H1 (cell line): ENCODE data around the gene ZNF423. TPM values are rescaled to one million over a fixed set of nuclear protein-coding genes. Genes with fewer than 3 reads are reported as not detected.

Source experiments
- ATF2 ChIP-seq: IDR thresholded peaks from 2 replicates; pipeline ENCODE4 v1.6.1; 2012; ENCODE audit warnings: low read length, inconsistent platforms
- CHD2 ChIP-seq: IDR thresholded peaks from 2 replicates; pipeline ENCODE4 v1.6.1; 2012; ENCODE audit warnings: low read length, improper control_type of control experiment
- CTBP2 ChIP-seq: IDR thresholded peaks from 2 replicates; pipeline ENCODE4 v1.7.0; 2011; ENCODE audit warnings: borderline replicate concordance, mild to moderate bottlenecking, moderate library complexity, mixed read lengths, low read length; ENCODE audit not compliant: insufficient read depth, insufficient read length
- CTCF ChIP-seq, 3 experiments: IDR thresholded peaks; 1 replicate in 2 of 3; 2 replicates in 1 of 3; pipeline versions ENCODE4 v1.5.1 to v1.6.1; 2011; ENCODE audit warnings: low read length in 3 of 3, mild to moderate bottlenecking in 3 of 3, inconsistent platforms in 2 of 3, low read depth in 1 of 3, moderate library complexity in 1 of 3; ENCODE audit not compliant: insufficient read depth in 1 of 3; ENCODE audit errors: control extremely low read depth in 1 of 3
- KDM1A ChIP-seq: fragments of 200-600, 300-600 bp; sonication (generic); IDR thresholded peaks from 2 replicates; pipeline ENCODE4 v1.7.1; 2016; ENCODE audit warnings: mild to moderate bottlenecking, low read length, borderline replicate concordance
- NANOG ChIP-seq: IDR thresholded peaks from 2 replicates; pipeline ENCODE4 v1.6.1; 2011; ENCODE audit warnings: low read length, low read depth, mild to moderate bottlenecking, inconsistent platforms; ENCODE audit not compliant: insufficient read depth, poor library complexity, severe bottlenecking
- RAD21 ChIP-seq, 2 experiments: IDR thresholded peaks in 1 of 2; conservative IDR thresholded peaks in 1 of 2; 2 replicates each; pipeline ENCODE4 v1.6.1; 2011; ENCODE audit warnings: low read depth in 2 of 2, low read length in 2 of 2, improper control_type of control experiment in 1 of 2, inconsistent platforms in 1 of 2, mild to moderate bottlenecking in 1 of 2, moderate library complexity in 1 of 2
- SP4 ChIP-seq: IDR thresholded peaks from 2 replicates; pipeline ENCODE4 v1.6.1; 2012; ENCODE audit warnings: low read length, inconsistent platforms
- SRF ChIP-seq: IDR thresholded peaks from 2 replicates; pipeline ENCODE4 v1.6.1; 2011; ENCODE audit warnings: mild to moderate bottlenecking, low read depth, low read length, moderate library complexity
- TCF12 ChIP-seq: IDR thresholded peaks from 2 replicates; pipeline ENCODE4 v1.6.1; 2011; ENCODE audit warnings: low read depth, mild to moderate bottlenecking, low read length
- TEAD4 ChIP-seq: IDR thresholded peaks from 2 replicates; pipeline ENCODE4 v1.6.1; 2012; ENCODE audit warnings: low read depth, low read length, inconsistent platforms, mixed read lengths
- polyA plus RNA-seq, 7 experiments: library from polyadenylated mRNA; depleted of rRNA in 3 of 7; stranded (reverse) in 5 of 7; unstranded in 2 of 7; fragments of >200 nt in 5 of 7; fragments of 200-250 nt in 2 of 7; gene quantifications; 1 replicate in 5 of 7; 2 replicates in 1 of 7; 4 replicates in 1 of 7; pipeline versions ENCODE4 v1.2.1 to v1.2.3, GENCODE V29; 2011 to 2013; ENCODE audit warnings: missing spikeins in 2 of 7, mixed read lengths in 2 of 7
- total RNA-seq: library from RNA; stranded (reverse); fragmentation: NEBNext Ultra II Directional; extraction: Animal tissue kit (Norgen Biotek cat#: 25700); gene quantifications from 2 replicates; pipeline ENCODE4 v1.2.1, GENCODE V29; 2021

The ZNF423 gene
- total and polyA plus RNA-seq, 2 of the 8 experiments (the other 6 are each of a cell fraction or from before 2014, with no cell fraction given) = 38.2 to 52.3 TPM

DNA sequence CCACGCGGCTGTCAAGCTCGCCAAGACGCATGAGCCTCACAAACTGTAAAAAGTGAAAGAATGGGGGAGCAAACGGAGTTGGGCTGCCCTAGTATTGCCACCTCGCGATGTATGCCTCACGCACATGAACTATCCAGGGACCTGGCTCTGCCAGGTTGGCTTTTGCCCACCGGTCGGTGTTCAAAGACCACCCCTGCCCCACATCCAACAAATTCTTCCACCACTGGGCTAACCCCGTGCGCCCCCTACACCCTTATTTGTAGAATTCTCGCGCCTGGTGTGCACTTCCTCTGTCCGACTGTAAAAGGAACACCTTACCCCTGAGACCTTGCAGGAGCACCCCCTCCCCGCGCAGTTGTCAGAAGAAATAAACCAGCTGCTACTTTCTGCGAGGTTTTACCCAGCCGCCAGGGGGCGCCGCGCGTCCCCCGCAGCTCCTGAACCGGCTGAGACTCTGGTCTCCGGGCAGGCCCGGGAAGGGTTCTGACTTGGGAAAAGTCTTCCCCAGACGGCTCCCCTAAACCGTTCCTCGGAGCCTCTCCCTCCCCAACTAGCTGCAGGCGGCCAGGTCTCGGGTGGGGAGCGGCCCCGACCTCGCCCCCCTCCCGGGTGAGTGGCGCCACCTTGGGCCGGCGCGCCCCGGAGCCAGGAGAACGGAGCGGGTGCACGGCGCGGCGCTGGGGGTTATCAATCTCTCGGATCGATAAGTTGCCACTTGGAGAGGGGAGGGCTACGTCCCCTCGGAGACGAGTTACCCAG is 1.7 kb upstream of the ZNF423 start (continued):
- peak; percentile 60 to 93 (median 83) for TF ChIP-seq CTCF (IDR thresholded peaks at IDR 0.05; ENCODE audit: control extremely low read depth in 1 of 3, insufficient read depth in 1 of 3, low read depth in 1 of 3, low read length in 3 of 3)
- TF ChIP-seq CHD2 = no peak
- TF ChIP-seq CTBP2 = peak; percentile 43
- no peak for TF ChIP-seq TEAD4
- TF ChIP-seq SP4 = peak; percentile 61; the same call in 1 of the 2 replicates
- TF ChIP-seq SRF = 0 out of 2 replicates have a peak, but pooled peaks have one; percentile 22
- peak; percentile 67 to 80 for TF ChIP-seq RAD21 (IDR thresholded peaks at IDR 0.05 in 1 of 2, conservative IDR thresholded peaks at IDR 0.05 in 1 of 2; ENCODE audit: low read depth in 2 of 2, low read length in 2 of 2)
- TF ChIP-seq TCF12 = peak; percentile 97
- TF ChIP-seq KDM1A = peak; percentile 84; the same call in 1 of the 2 replicates
- TF ChIP-seq NANOG = no peak
- 0 out of 2 replicates have a peak, but pooled peaks have one; percentile 46 for TF ChIP-seq ATF2
- TF ChIP-seq, all 59 proteins: peak for 12
